Muscle of leg (tissue), 9 donors: Measurements from ENCODE around the gene BCL11A. TPM values are rescaled to one million over a fixed set of nuclear protein-coding genes. Genes with fewer than 3 reads are reported as not detected.

Experiments used
- polyA plus RNA-seq, 8 donors: library from polyadenylated mRNA; unstranded; fragments of 120-200 nt; gene quantifications; one replicate each; pipeline versions ENCODE4 v1.2.1 to v1.2.3, GENCODE V29; 2013; ENCODE audit warnings: inconsistent platforms in 1 of 8, low replicate concordance in 1 of 8; ENCODE audit not compliant: insufficient read length in 8 of 8, insufficient read depth in 1 of 8
- total RNA-seq: library from RNA; stranded (reverse); fragments of 120-200 nt; gene quantifications from one replicate; pipeline ENCODE4 v1.2.4, GENCODE V29; 2013

The BCL11A gene
- total and polyA plus RNA-seq, 9 donors, result 1.1 to 12.2 (median 2.7) TPM

Other genes starting within 250 kb of the BCL11A start
- gene PAPOLG, start 202.6 kb upstream of the BCL11A start, total RNA-seq, result 12.9 TPM
- gene PAPOLG, start 202.6 kb upstream of the BCL11A start, polyA plus RNA-seq, result 10 to 100 TPM in 7 of 8 donors, 1 to 10 TPM in 1; 9.8 to 14.8 (median 11.5) TPM